GM12864 (cell line): ENCODE measurements around the gene ADGRD1.

Experiments
- DNase-seq: peaks from one replicate; pipeline ENCODE4 v3.0.0-alpha.2; 2011; ENCODE audit warnings: low read depth
- H3K4me3 ChIP-seq: 2 replicates; pipeline ENCODE4 v1.5.1; 2011; ENCODE audit warnings: mild to moderate bottlenecking, low read depth, low read length, control low read depth
- TF ChIP-seq, protein P1 (sequence below): IDR thresholded peaks from 2 replicates; pipeline ENCODE4 v1.5.1; 2011; ENCODE audit warnings: low read depth, mild to moderate bottlenecking, moderate library complexity, low read length, control low read depth, inconsistent platforms; ENCODE audit errors: missing control alignments

ADGRD1 gene

DNA sequence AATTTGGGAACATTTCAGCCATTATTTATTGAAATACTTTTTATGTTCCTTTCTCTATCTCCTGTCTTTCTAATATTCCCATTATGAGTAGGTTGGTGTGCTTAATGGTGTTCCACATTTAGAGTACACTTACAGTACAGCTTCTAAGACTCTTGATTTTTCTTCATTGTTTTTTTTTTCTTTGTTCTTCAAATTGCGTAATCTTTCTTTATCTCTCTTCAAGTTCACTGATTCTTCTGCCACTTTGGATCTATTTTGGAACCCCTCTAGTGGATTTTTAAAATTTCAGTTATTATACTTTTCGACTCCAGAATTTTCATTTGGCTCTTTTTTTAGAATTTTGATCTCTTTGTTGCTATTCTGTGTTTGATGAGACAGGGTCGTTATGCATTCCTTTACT, 157.7 kb downstream of the ADGRD1 start:
- TF ChIP-seq, protein P1, sequence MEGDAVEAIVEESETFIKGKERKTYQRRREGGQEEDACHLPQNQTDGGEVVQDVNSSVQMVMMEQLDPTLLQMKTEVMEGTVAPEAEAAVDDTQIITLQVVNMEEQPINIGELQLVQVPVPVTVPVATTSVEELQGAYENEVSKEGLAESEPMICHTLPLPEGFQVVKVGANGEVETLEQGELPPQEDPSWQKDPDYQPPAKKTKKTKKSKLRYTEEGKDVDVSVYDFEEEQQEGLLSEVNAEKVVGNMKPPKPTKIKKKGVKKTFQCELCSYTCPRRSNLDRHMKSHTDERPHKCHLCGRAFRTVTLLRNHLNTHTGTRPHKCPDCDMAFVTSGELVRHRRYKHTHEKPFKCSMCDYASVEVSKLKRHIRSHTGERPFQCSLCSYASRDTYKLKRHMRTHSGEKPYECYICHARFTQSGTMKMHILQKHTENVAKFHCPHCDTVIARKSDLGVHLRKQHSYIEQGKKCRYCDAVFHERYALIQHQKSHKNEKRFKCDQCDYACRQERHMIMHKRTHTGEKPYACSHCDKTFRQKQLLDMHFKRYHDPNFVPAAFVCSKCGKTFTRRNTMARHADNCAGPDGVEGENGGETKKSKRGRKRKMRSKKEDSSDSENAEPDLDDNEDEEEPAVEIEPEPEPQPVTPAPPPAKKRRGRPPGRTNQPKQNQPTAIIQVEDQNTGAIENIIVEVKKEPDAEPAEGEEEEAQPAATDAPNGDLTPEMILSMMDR = no peak
- no peak overlapping the region for H3K4me3 ChIP-seq
- DNase-seq = no peak

DNA sequence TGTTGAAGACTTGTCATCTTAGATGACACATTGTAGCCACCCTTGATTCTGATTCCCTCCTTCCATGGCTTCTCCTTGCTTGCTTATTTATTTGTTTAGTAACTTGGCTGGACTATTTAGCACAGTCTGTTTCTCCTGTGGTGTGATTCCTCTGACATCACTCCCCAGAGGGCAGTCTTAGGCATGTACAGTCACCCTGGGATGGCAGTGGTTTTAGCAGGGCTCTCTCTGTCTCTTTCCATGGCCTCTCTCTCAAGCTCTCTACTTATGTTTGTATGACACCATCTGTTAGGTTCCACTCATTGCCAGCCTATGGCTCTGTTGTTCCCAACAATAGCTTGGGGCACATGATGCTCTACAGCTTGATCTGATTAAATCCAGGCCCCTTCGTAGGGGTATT, 158.3 kb downstream of the ADGRD1 start:
- DNase-seq = no peak
- H3K4me3 ChIP-seq = no peak overlapping the region
- TF ChIP-seq, protein P1 = no peak

DNA sequence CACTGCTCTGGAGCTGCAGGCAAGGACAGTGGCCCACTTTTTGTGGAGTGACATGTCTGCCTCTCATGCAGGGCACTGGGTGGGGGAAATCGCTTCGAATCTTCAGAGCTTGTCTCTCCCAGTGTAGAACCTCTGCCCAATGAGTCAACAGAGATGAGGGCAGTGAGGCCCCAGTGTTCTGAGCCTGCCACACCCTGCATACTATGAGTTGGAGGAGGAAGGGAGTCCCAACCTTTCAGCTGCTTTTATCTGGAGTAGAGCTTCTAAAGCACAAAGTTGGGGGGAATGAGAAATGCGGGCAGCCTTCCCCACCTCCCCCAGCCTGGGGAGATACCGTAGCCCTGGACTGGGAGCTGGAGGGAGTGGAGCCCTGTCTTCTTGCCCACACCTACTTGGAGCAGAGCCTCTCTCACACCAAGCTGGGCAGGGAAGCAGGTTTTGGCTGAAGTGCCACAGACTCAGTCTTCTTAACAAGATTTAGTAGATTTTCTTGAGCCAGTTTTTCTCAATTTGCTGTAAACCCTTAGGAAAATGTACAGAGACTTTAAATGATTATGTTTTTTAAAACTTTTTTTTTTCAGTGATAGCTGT, 159.1 kb downstream of the ADGRD1 start:
- TF ChIP-seq, protein P1 = no peak
- no peak for DNase-seq
- H3K4me3 ChIP-seq = no peak overlapping the region

DNA sequence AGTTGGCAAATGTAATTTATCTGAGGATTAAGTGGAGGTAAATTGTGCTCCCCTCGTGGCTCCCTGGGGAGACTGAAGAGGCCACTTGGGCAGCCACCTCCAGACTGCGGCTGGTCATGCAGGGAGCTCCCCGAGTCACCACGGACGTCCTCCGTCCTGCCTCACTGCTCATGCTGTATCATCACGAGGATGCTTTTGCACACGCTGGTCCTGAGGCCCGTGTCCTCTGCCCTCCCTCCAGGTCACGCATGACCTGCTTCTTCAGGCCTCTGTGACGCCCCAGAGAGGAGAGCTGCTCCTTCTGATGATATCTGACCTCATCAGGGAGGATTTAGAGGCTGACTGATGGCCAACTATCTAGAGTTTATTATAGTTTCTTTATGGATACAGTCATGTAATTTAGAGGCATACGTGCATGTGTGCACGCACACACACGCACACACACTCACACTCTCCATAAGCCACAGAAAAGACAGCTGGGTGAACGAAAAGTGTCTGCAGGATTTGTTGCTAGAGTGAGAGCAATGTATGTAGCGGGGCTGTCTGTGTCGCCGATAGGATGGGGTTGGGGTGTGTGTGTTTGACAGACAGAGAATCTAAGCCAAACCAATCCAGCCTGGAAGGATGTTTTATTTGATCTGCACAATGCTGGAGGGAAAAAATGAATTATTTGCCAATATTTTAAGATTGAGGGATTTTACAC, 160.0 kb downstream of the ADGRD1 start:
- TF ChIP-seq, protein P1 = no peak
- no peak overlapping the region for H3K4me3 ChIP-seq
- DNase-seq = no peak

DNA sequence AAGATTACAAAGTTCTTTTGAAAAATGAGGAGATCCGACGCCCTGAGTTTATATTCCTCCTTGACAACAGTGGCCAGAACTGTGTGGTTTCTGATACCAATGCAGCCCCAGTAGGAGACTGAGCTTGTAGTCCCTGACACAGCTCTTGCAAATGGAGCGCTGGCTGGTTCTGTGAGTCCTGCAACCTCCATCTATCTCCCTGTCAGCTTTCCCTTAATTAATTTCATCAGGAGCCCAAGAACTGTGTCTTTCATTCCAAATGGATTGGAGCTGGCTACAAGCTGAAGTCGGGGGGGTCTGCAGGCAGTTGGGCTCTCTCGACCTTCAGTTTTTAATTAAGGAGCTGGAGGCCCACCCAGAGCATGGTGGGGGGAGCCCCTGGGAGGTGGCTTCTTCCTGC, 160.6 kb downstream of the ADGRD1 start:
- no peak overlapping the region for H3K4me3 ChIP-seq
- DNase-seq = no peak
- TF ChIP-seq, protein P1 = no peak

DNA sequence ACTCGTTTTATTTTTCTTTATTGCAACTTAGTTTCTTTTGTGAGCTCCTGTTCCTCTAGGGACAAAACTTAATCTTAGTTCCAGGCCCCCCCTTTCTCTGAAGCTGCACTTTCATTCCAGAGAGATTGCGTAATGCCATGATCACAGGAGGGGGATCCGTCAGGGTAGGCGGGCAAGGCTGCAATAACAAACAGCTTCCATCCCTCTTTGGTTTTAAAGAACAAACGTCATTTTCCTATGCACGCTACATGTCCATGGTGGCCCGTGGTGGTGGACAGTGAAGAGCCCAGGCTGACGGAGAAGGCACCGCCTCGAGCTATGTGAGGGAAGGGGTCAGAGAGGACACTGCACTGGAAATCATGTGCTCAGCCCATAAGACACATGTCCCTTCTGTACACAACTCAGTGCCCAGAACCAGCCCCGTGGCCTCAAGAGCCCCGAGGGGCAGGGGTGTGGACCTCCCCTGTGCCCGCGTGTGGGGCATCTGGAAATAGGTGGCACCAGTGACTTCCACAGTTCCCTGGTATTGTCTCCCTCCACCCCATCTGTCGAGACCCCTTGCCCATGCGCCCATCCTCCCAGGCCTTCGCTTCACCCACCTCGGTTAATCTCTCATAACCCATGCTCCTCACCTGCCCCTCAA, 161.4 kb downstream of the ADGRD1 start:
- H3K4me3 ChIP-seq = no peak overlapping the region
- DNase-seq = no peak
- TF ChIP-seq, protein P1 = no peak
